IMR-90 (cell line): Measurements from ENCODE around the gene PIPOX.

Experiments
- CEBPB ChIP-seq: IDR thresholded peaks from 2 replicates; pipeline ENCODE4 v1.6.1; 2012; ENCODE audit warnings: low read depth, low read length, improper control_type of control experiment
- CHD1 ChIP-seq: IDR thresholded peaks from 2 replicates; pipeline ENCODE4 v1.6.1; 2012; ENCODE audit warnings: low read depth, low read length, improper control_type of control experiment
- FOS ChIP-seq: fragments of 150-350 bp; IDR thresholded peaks from 2 replicates; pipeline ENCODE4 v1.6.1; 2016; ENCODE audit warnings: low read depth, low read length
- MAZ ChIP-seq: IDR thresholded peaks from 2 replicates; pipeline ENCODE4 v1.6.1; 2012; ENCODE audit warnings: low read depth, mild to moderate bottlenecking, low read length, improper control_type of control experiment, moderate library complexity, borderline replicate concordance
- NFE2L2 ChIP-seq: fragments of 150-350 bp; IDR thresholded peaks from 2 replicates; pipeline ENCODE4 v1.6.1; 2016; ENCODE audit warnings: low read depth, mild to moderate bottlenecking, low read length
- POLR2A ChIP-seq: IDR thresholded peaks from 2 replicates; pipeline ENCODE4 v1.6.1; 2012; ENCODE audit warnings: mild to moderate bottlenecking, low read depth, low read length
- RAD21 ChIP-seq: IDR thresholded peaks from 2 replicates; pipeline ENCODE4 v1.6.1; 2012; ENCODE audit warnings: low read length, improper control_type of control experiment
- RCOR1 ChIP-seq: IDR thresholded peaks from 2 replicates; pipeline ENCODE4 v1.6.1; 2012; ENCODE audit warnings: mild to moderate bottlenecking, low read length, improper control_type of control experiment; ENCODE audit not compliant: insufficient replicate concordance
- RFX5 ChIP-seq: IDR thresholded peaks from 2 replicates; pipeline ENCODE4 v1.8.0; 2012; ENCODE audit warnings: low read depth, mild to moderate bottlenecking, low read length, moderate library complexity
- SMC3 ChIP-seq: fragments of 150-350 bp; IDR thresholded peaks from 2 replicates; pipeline ENCODE4 v1.6.1; 2016; ENCODE audit warnings: low read depth, mild to moderate bottlenecking, antibody characterized with exemption, low read length, moderate library complexity
- TF ChIP-seq, protein P1 (sequence below): conservative IDR thresholded peaks from 2 replicates; pipeline ENCODE4 v1.5.1; 2012; ENCODE audit warnings: mild to moderate bottlenecking, low read depth, low read length, improper control_type of control experiment

- TF ChIP-seq RCOR1: no peak
- TF ChIP-seq RAD21: no peak
- no peak for TF ChIP-seq NFE2L2
- TF ChIP-seq, protein P1, sequence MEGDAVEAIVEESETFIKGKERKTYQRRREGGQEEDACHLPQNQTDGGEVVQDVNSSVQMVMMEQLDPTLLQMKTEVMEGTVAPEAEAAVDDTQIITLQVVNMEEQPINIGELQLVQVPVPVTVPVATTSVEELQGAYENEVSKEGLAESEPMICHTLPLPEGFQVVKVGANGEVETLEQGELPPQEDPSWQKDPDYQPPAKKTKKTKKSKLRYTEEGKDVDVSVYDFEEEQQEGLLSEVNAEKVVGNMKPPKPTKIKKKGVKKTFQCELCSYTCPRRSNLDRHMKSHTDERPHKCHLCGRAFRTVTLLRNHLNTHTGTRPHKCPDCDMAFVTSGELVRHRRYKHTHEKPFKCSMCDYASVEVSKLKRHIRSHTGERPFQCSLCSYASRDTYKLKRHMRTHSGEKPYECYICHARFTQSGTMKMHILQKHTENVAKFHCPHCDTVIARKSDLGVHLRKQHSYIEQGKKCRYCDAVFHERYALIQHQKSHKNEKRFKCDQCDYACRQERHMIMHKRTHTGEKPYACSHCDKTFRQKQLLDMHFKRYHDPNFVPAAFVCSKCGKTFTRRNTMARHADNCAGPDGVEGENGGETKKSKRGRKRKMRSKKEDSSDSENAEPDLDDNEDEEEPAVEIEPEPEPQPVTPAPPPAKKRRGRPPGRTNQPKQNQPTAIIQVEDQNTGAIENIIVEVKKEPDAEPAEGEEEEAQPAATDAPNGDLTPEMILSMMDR: no peak
- no peak for TF ChIP-seq CHD1
- no peak for TF ChIP-seq FOS
- TF ChIP-seq POLR2A: no peak
- no peak for TF ChIP-seq SMC3
- TF ChIP-seq MAZ: no peak
- no peak for TF ChIP-seq RFX5
- no peak for TF ChIP-seq CEBPB
These were observed 59.1 kb downstream of the PIPOX start for GRCh38 chr17:29102046-29102445.
